DOHH2 (cell line): Measurements from ENCODE around the gene THSD8.

Experiments
- H3F3A ChIP-seq: fragments of 200-600 bp; sonication (generic), shearing (Covaris generic); 2 replicates; pipeline ENCODE4 v1.6.0; 2016; ENCODE audit warnings: antibody characterized with exemption, mild to moderate bottlenecking; ENCODE audit not compliant: control insufficient read depth, insufficient read depth
- H3K27ac ChIP-seq: fragments of 200-600 bp; sonication (generic); 2 replicates; pipeline ENCODE4 v1.5.1; 2014; ENCODE audit warnings: low read depth, mild to moderate bottlenecking, low read length, moderate library complexity
- H3K27me3 ChIP-seq: fragments of 200-600 bp; sonication (generic); 2 replicates; pipeline ENCODE4 v1.6.1; 2014; ENCODE audit warnings: mild to moderate bottlenecking, low read length, mixed read lengths; ENCODE audit not compliant: control insufficient read depth
- H3K36me3 ChIP-seq: fragments of 200-600 bp; sonication (generic); 2 replicates; pipeline ENCODE4 v1.6.1; 2014; ENCODE audit warnings: mild to moderate bottlenecking, low read length, moderate library complexity, mixed read lengths; ENCODE audit not compliant: control insufficient read depth
- H3K4me1 ChIP-seq: fragments of 200-600 bp; sonication (generic); 2 replicates; pipeline ENCODE4 v1.6.1; 2014; ENCODE audit warnings: mild to moderate bottlenecking, low read length, mixed read lengths; ENCODE audit not compliant: control insufficient read depth
- H3K4me2 ChIP-seq: fragments of 200-600 bp; sonication (generic); 2 replicates; pipeline ENCODE4 v1.6.0; 2014; ENCODE audit warnings: mild to moderate bottlenecking, low read length, moderate library complexity
- H3K4me3 ChIP-seq: fragments of 200-600 bp; sonication (generic); 2 replicates; pipeline ENCODE4 v1.5.1; 2014; ENCODE audit warnings: mild to moderate bottlenecking, low read length, mixed read lengths
- H3K79me2 ChIP-seq: fragments of 200-600 bp; sonication (generic); 2 replicates; pipeline ENCODE4 v1.6.1; 2014; ENCODE audit warnings: mild to moderate bottlenecking, low read length, mixed read lengths; ENCODE audit not compliant: control insufficient read depth
- H3K9me2 ChIP-seq: fragments of 200-600 bp; sonication (generic); replicated peaks from 2 replicates; pipeline ENCODE4 v1.6.1; 2014; ENCODE audit warnings: mild to moderate bottlenecking, low read length, mixed read lengths; ENCODE audit not compliant: control insufficient read depth
- H3K9me3 ChIP-seq: fragments of 200-600 bp; sonication (generic); 2 replicates; pipeline ENCODE4 v1.6.1; 2014; ENCODE audit warnings: antibody characterized with exemption, low read length, mixed read lengths; ENCODE audit not compliant: control insufficient read depth, insufficient read depth
- H4K20me1 ChIP-seq: fragments of 200-600 bp; sonication (generic); 2 replicates; pipeline ENCODE4 v1.6.0; 2014; ENCODE audit warnings: low read depth, mild to moderate bottlenecking, antibody characterized with exemption, low read length, moderate library complexity; ENCODE audit not compliant: control insufficient read depth, insufficient read depth
- CTCF ChIP-seq: fragments of 200-600 bp; sonication (generic); IDR thresholded peaks from one replicate; pipeline ENCODE4 v1.5.1; 2014; ENCODE audit warnings: antibody characterized with exemption, mild to moderate bottlenecking, low read depth, low read length; ENCODE audit not compliant: poor library complexity, severe bottlenecking
- EZH2phosphoT487 ChIP-seq: fragments of 200-600 bp; sonication (generic); IDR thresholded peaks from 2 replicates; pipeline ENCODE4 v1.6.1; 2017; ENCODE audit warnings: borderline replicate concordance, mild to moderate bottlenecking, antibody characterized with exemption, low read length, moderate library complexity, mixed read lengths

The THSD8 gene

DNA sequence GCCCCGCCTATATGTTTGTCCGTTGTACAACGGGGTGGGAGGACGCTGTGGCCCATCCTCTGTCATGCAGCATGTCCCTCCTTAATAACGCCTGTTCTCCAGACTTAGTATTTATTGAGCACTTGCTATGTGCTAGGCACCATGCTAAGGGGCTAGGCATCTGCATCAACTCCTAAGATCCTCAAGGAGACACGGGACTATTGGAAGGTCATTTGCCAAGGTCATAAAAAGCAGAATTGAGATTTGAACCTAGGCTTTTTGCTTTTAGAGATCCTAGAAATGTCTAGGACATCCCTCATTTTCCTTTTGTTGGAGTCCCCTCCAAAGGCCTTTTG lies 34.6 kb downstream of the THSD8 start:
- Histone ChIP-seq H3K4me3 (peak overlapping the region; percentile 65), H3K9me3 (no peaks in the 10 kb centered on the region), H4K20me1 (peaks cover 10% of the 10 kb centered on the region; the same call in 1 of the 2 replicates), H3F3A (peaks cover 25% of the 10 kb centered on the region), H3K27ac (no peak overlapping the region), H3K4me2 (peak overlapping the region; percentile 67), H3K79me2 (no peaks in the 10 kb centered on the region), H3K9me2 (no peaks in the 10 kb centered on the region), H3K36me3 (no peaks in the 10 kb centered on the region), H3K4me1 (peaks cover 69% of the 10 kb centered on the region), H3K27me3 (peaks cover 35% of the 10 kb centered on the region)
- TF ChIP-seq EZH2phosphoT487 (no peak), CTCF (no peak)

- no peak for TF ChIP-seq CTCF
- no peak for TF ChIP-seq EZH2phosphoT487
- no peak overlapping the region for H3K4me2 ChIP-seq
- no peak overlapping the region for H3K4me3 ChIP-seq
Measured at GRCh38 chr19:12837225-12837624, 35.4 kb downstream of the THSD8 start.

DNA sequence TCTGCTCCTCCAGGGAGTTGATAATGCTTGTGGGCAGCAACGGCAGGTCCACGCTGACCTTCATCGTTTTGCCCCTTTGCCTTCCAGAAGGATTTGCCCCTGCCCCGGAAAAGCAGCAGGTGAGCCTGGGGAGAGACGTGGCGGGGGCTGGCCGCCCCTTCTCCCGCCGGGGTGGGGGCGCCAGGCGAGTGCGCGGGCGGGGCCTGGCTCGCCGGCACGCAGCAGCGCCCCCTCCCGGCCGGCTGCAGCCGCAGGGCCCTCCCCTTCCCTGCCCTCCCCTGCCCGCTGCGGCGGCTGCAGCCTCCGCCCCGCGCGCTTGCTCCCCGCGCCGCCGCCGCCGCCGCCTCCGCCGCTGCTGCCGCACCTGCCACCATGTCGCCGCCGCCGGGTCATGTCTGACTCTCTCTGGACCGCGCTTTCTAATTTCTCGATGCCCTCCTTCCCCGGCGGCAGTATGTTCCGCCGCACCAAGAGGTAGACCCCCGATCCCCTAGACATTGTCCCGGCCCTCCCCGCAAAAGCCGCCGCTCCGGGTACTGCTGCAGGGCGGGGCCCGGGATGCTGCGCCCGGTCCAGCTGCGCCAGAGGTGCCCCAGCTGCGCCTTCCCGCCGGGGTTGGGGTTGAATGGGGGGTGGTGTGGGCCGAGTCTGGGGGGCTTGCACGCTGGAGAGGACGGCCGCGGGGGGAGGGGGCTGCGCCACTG lies 36.5 kb downstream of the THSD8 start, which contains the start of gene MAST1:
Gene MAST1, plus strand, starts transcription at position 334 of the 704 bp plus-strand sequence. Its CDS starts 58 bp downstream, at position 392.
- no peaks in the 10 kb centered on the region for H3K79me2 ChIP-seq
- H3K9me2 ChIP-seq = no peaks in the 10 kb centered on the region
- H3K4me1 ChIP-seq = peaks cover 59% of the 10 kb centered on the region
- no peaks in the 10 kb centered on the region for H3K9me3 ChIP-seq
- no peak within 1 kb of the TSS for H3K27ac ChIP-seq
- H3K4me2 ChIP-seq = peak within 1 kb of the TSS; percentile 64
- peaks cover 10% of the 10 kb centered on the region; the same call in 1 of the 2 replicates for H4K20me1 ChIP-seq
- H3F3A ChIP-seq = peaks cover 21% of the 10 kb centered on the region
- peak within 1 kb of the TSS; percentile 69 for H3K4me3 ChIP-seq
- TF ChIP-seq EZH2phosphoT487 = no peak
- TF ChIP-seq CTCF = peak; percentile 58
- H3K27me3 ChIP-seq = peaks cover 21% of the 10 kb centered on the region
- H3K36me3 ChIP-seq = no peaks in the 10 kb centered on the region

More at GRCh38 chr19:12837225-12837624, 35.4 kb downstream of the THSD8 start:
- Histone ChIP-seq H3K79me2 (no peaks in the 10 kb centered on the region), H3K27me3 (peaks cover 27% of the 10 kb centered on the region), H3K27ac (no peak overlapping the region), H3K9me2 (no peaks in the 10 kb centered on the region), H3K4me1 (peaks cover 69% of the 10 kb centered on the region), H3F3A (peaks cover 25% of the 10 kb centered on the region), H4K20me1 (peaks cover 10% of the 10 kb centered on the region; the same call in 1 of the 2 replicates), H3K9me3 (no peaks in the 10 kb centered on the region), H3K36me3 (no peaks in the 10 kb centered on the region)
